ENCODE data around the gene PAIP1.

DNA sequence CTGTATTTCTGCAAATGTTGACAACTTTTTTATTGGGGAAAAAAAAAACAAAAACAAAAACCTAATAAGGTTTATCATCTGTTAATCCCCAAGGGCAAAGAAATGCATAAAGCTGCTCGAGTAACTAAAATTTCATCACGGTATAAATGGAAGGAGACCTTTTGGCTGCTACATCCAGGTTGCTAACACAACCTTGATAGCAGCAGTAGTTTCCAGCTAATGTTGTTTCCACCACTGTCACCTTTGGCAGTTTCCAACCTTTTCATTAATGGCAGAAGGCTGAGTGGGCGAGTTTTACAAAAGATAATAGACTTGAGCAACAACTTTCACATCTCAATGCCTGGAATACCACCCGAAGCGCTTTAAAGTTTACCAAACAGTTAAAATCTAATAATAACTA, 8.5 kb downstream of the PAIP1 start:
- TF ChIP-seq CTCF (IDR thresholded peaks at IDR 0.05; ENCODE audit: low read depth, low read length) (no peak), EZH2phosphoT487 (IDR thresholded peaks at IDR 0.05; ENCODE audit: low read depth) (no peak)
